ENCODE measurements around the gene CRYBG2. TPM values are rescaled to one million over a fixed set of nuclear protein-coding genes. Genes with fewer than 3 reads are reported as not detected.

CRYBG2 gene
- total RNA-seq, 1 donor from 2014 or later, result 67.0 TPM

GRCh38 chr1:26327956-26328362, 26.0 kb downstream of the CRYBG2 start:
- Histone ChIP-seq H3K36me3 (no peaks in the 10 kb centered on the region), H3K27ac (no peak overlapping the region), H3K9me3 (no peaks in the 10 kb centered on the region), H3K4me3 (no peak overlapping the region), H3K4me1 (no peaks in the 10 kb centered on the region), H3K27me3 (no peaks in the 10 kb centered on the region)
- intact Hi-C loops (cut with DNase I), result no loop called here
- TF ChIP-seq POLR2AphosphoS5 (IDR thresholded peaks at IDR 0.05; ENCODE audit: insufficient read depth in 1 of 2, low read depth in 1 of 2), result no peak
- TF ChIP-seq POLR2A (IDR thresholded peaks at IDR 0.05), result no peak
- no peak for TF ChIP-seq CTCF (IDR thresholded peaks at IDR 0.05)
- peak in 1 of 2 donors; percentile 72 for DNase-seq (ENCODE audit: extremely low spot score in 2 of 2)

GRCh38 chr1:26324550-26324949, 29.4 kb downstream of the CRYBG2 start:
- Histone ChIP-seq H3K9me3 (no peaks in the 10 kb centered on the region), H3K27me3 (no peaks in the 10 kb centered on the region), H3K27ac (no peak overlapping the region), H3K4me3 (no peak overlapping the region), H3K36me3 (no peaks in the 10 kb centered on the region), H3K4me1 (peaks cover 8% of the 10 kb centered on the region)
- intact Hi-C loops (cut with DNase I), result loop anchor here (5.0 kb wide), 1 partner anchor 37 kb away; no protein-coding TSS in a partner anchor
- peak in 1 of 2 donors; percentile 56 for DNase-seq (ENCODE audit: extremely low spot score in 2 of 2)
- TF ChIP-seq POLR2AphosphoS5 (IDR thresholded peaks at IDR 0.05; ENCODE audit: insufficient read depth in 1 of 2, low read depth in 1 of 2) (no peak), CTCF (IDR thresholded peaks at IDR 0.05) (no peak), POLR2A (IDR thresholded peaks at IDR 0.05) (no peak)

DNA sequence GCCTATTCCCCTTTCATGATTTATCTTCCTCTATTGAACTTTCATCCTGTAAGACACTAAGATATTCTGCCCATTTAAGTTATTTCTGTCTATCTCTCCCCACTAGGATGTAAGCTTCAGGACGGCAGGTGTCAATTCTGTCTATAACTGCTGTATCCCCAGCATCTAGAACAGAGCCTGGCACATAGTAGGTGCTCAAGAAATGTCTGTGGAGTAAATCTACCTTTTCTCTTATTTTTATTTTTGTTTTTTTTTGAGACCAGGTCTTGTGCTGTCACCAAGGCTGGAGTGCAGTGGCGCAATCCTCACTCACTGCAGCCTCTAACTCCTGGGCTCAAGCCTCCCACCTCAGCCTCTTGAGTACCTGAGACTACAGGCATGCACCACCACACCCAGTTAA, 30.5 kb downstream of the CRYBG2 start:
- no peak overlapping the region for H3K27ac ChIP-seq
- no peak for TF ChIP-seq POLR2AphosphoS5 (IDR thresholded peaks at IDR 0.05; ENCODE audit: insufficient read depth in 1 of 2, low read depth in 1 of 2)
- no peak for TF ChIP-seq CTCF (IDR thresholded peaks at IDR 0.05)
- TF ChIP-seq POLR2A (IDR thresholded peaks at IDR 0.05), result no peak
- H3K36me3 ChIP-seq, result no peaks in the 10 kb centered on the region
- no peak for DNase-seq (ENCODE audit: extremely low spot score in 2 of 2)
- no peak overlapping the region for H3K4me3 ChIP-seq
- no peaks in the 10 kb centered on the region for H3K27me3 ChIP-seq
- intact Hi-C loops (cut with DNase I), result loop anchor here (5.0 kb wide), 1 partner anchor 36 kb away; no protein-coding TSS in a partner anchor
- peaks cover 8% of the 10 kb centered on the region for H3K4me1 ChIP-seq
- H3K9me3 ChIP-seq, result no peaks in the 10 kb centered on the region

- no peaks in the 10 kb centered on the region for H3K9me3 ChIP-seq
- DNase-seq (ENCODE audit: extremely low spot score in 2 of 2), result no peak
- TF ChIP-seq POLR2A (IDR thresholded peaks at IDR 0.05) (no peak), POLR2AphosphoS5 (IDR thresholded peaks at IDR 0.05; ENCODE audit: insufficient read depth in 1 of 2, low read depth in 1 of 2) (no peak), CTCF (IDR thresholded peaks at IDR 0.05) (no peak)
- no peak overlapping the region for H3K27ac ChIP-seq
- intact Hi-C loops (cut with DNase I), result loop anchor here (5.0 kb wide), 1 partner anchor 35 kb away; no protein-coding TSS in a partner anchor
- no peak overlapping the region for H3K4me3 ChIP-seq
- H3K36me3 ChIP-seq, result no peaks in the 10 kb centered on the region
- H3K27me3 ChIP-seq, result no peaks in the 10 kb centered on the region
- H3K4me1 ChIP-seq, result peaks cover 8% of the 10 kb centered on the region
Observed at GRCh38 chr1:26322042-26322331, 31.9 kb downstream of the CRYBG2 start.

- intact Hi-C loops (cut with DNase I), result loop anchor here (5.0 kb wide), 1 partner anchor 34 kb away; no protein-coding TSS in a partner anchor
- no peak overlapping the region for H3K27ac ChIP-seq
- H3K27me3 ChIP-seq, result no peaks in the 10 kb centered on the region
- no peak overlapping the region for H3K4me3 ChIP-seq
- TF ChIP-seq POLR2A (IDR thresholded peaks at IDR 0.05) (no peak), POLR2AphosphoS5 (IDR thresholded peaks at IDR 0.05; ENCODE audit: insufficient read depth in 1 of 2, low read depth in 1 of 2) (peak in 1 of 2 donors; percentile 42), CTCF (IDR thresholded peaks at IDR 0.05) (peak; percentile 77 to 90 (median 80))
- DNase-seq (ENCODE audit: extremely low spot score in 2 of 2), result peak in 1 of 2 donors; percentile 90
- no peaks in the 10 kb centered on the region for H3K36me3 ChIP-seq
- H3K9me3 ChIP-seq, result no peaks in the 10 kb centered on the region
- peaks cover 8% of the 10 kb centered on the region for H3K4me1 ChIP-seq
Observed at GRCh38 chr1:26321315-26322041, 32.5 kb downstream of the CRYBG2 start.

Data from vagina (tissue), 2 donors.